OCI-LY1 (cell line): ENCODE data around the gene SLC15A4.
A peak's percentile ranks its signal among the peaks of the same experiment; 100 is the strongest.

Experiments used
- H2AFZ ChIP-seq: fragments of 200-600 bp; sonication (generic), shearing (Covaris generic); 2 replicates; pipeline ENCODE4 v1.6.0; 2014; ENCODE audit warnings: antibody characterized with exemption, mild to moderate bottlenecking, low read length
- H3F3A ChIP-seq: fragments of 200-600 bp; sonication (generic), shearing (Covaris generic); 2 replicates; pipeline ENCODE4 v1.6.0; 2014; ENCODE audit warnings: mild to moderate bottlenecking, antibody characterized with exemption, low read length, moderate library complexity; ENCODE audit not compliant: insufficient read depth
- H3K27ac ChIP-seq: fragments of 200-600 bp; sonication (generic); 2 replicates; pipeline ENCODE4 v1.5.1; 2014; ENCODE audit warnings: low read length, mixed run types, mild to moderate bottlenecking, low read depth; ENCODE audit not compliant: poor library complexity, severe bottlenecking
- H3K27me3 ChIP-seq: fragments of 200-600 bp; sonication (generic); 2 replicates; pipeline ENCODE4 v1.6.0; 2014; ENCODE audit warnings: antibody characterized with exemption, mild to moderate bottlenecking, low read length, moderate library complexity; ENCODE audit not compliant: insufficient read depth
- H3K36me3 ChIP-seq: fragments of 200-600 bp; sonication (generic); 2 replicates; pipeline ENCODE4 v1.6.1; 2014; ENCODE audit warnings: mild to moderate bottlenecking, antibody characterized with exemption, low read length, moderate library complexity, mixed read lengths; ENCODE audit not compliant: insufficient read depth
- H3K4me1 ChIP-seq: fragments of 200-600 bp; sonication (generic); 2 replicates; pipeline ENCODE4 v1.5.1; 2014; ENCODE audit warnings: mild to moderate bottlenecking, low read length, moderate library complexity; ENCODE audit not compliant: insufficient read depth, severe bottlenecking
- H3K4me2 ChIP-seq: fragments of 200-600 bp; sonication (generic), shearing (Covaris generic); 2 replicates; pipeline ENCODE4 v1.6.1; 2014; ENCODE audit warnings: low read length
- H3K4me3 ChIP-seq: fragments of 200-600 bp; sonication (generic); 2 replicates; pipeline ENCODE4 v1.5.1; 2014; ENCODE audit warnings: low read length, low read depth, mild to moderate bottlenecking, mixed read lengths; ENCODE audit not compliant: poor library complexity, severe bottlenecking
- H3K79me2 ChIP-seq: fragments of 200-600 bp; shearing (Covaris generic); 2 replicates; pipeline ENCODE4 v1.6.1; 2016; ENCODE audit warnings: mixed run types, low read length, mixed read lengths; ENCODE audit not compliant: insufficient read depth
- H3K9ac ChIP-seq: fragments of 200-600 bp; sonication (generic), shearing (Covaris generic); 2 replicates; pipeline ENCODE4 v1.6.1; 2014; ENCODE audit warnings: mild to moderate bottlenecking, low read length, mixed read lengths
- H3K9me2 ChIP-seq: fragments of 200-600 bp; sonication (generic), shearing (Covaris generic); 2 replicates; pipeline ENCODE4 v1.6.1; 2014; ENCODE audit warnings: low read depth, mild to moderate bottlenecking, low read length, mixed read lengths
- H3K9me3 ChIP-seq: fragments of 200-600 bp; shearing (Covaris generic); 2 replicates; pipeline ENCODE4 v1.6.1; 2014; ENCODE audit warnings: low read length, mixed read lengths
- H4K20me1 ChIP-seq: fragments of 200-600 bp; sonication (generic), shearing (Covaris generic); 2 replicates; pipeline ENCODE4 v1.6.0; 2016; ENCODE audit warnings: mild to moderate bottlenecking, low read length; ENCODE audit not compliant: insufficient read depth
- CTCF ChIP-seq: fragments of 200-600 bp; sonication (generic), shearing (Covaris generic); IDR thresholded peaks from 2 replicates; pipeline ENCODE4 v1.5.1; 2017; ENCODE audit warnings: mild to moderate bottlenecking, antibody characterized with exemption, low read length, moderate library complexity, mixed read lengths
- EZH2 ChIP-seq: fragments of 200-600 bp; sonication (generic), shearing (Covaris generic); IDR thresholded peaks from 2 replicates; pipeline ENCODE4 v1.8.0; 2017; ENCODE audit warnings: borderline replicate concordance, mixed run types, mild to moderate bottlenecking, antibody characterized with exemption, low read length, moderate library complexity, mixed read lengths

Gene SLC15A4

GRCh38 chr12:128800606-128801005, 23.2 kb downstream of the SLC15A4 start:
- Histone ChIP-seq H3K36me3 (peaks cover 80% of the 10 kb centered on the region), H3K4me1 (peaks cover 51% of the 10 kb centered on the region), H3K79me2 (peaks cover 12% of the 10 kb centered on the region), H3F3A (no peaks in the 10 kb centered on the region), H3K4me2 (no peak overlapping the region), H3K9ac (no peak overlapping the region), H4K20me1 (no peaks in the 10 kb centered on the region), H3K27me3 (no peaks in the 10 kb centered on the region), H3K9me2 (no peaks in the 10 kb centered on the region), H3K4me3 (no peak overlapping the region), H3K27ac (no peak overlapping the region), H3K9me3 (peaks cover 4% of the 10 kb centered on the region; the same call in 1 of the 2 replicates), H2AFZ (no peak overlapping the region)
- TF ChIP-seq CTCF (no peak), EZH2 (no peak)

- TF ChIP-seq EZH2 (no peak), CTCF (peak; percentile 43; the same call in 1 of the 2 replicates)
- Histone ChIP-seq H3K36me3 (peaks cover 76% of the 10 kb centered on the region), H3K9me2 (no peaks in the 10 kb centered on the region), H3K4me2 (peak overlapping the region; percentile 44; the same call in 1 of the 2 replicates), H2AFZ (no peak overlapping the region), H3K27ac (peak overlapping the region; percentile 92), H3K27me3 (no peaks in the 10 kb centered on the region), H3K4me3 (no peak overlapping the region), H3K79me2 (peaks cover 7% of the 10 kb centered on the region), H3K4me1 (peaks cover 69% of the 10 kb centered on the region), H4K20me1 (no peaks in the 10 kb centered on the region), H3F3A (no peaks in the 10 kb centered on the region; the same call in 1 of the 2 replicates), H3K9me3 (peaks cover 2% of the 10 kb centered on the region; the same call in 1 of the 2 replicates), H3K9ac (no peak overlapping the region)
These were observed 25.0 kb downstream of the SLC15A4 start for GRCh38 chr12:128798571-128799341.

GRCh38 chr12:128797119-128798118, 26.3 kb downstream of the SLC15A4 start:
- H3K27ac ChIP-seq: peak overlapping the region; percentile 92
- no peak overlapping the region for H2AFZ ChIP-seq
- H3K4me1 ChIP-seq: peaks cover 66% of the 10 kb centered on the region
- H3K4me3 ChIP-seq: peak overlapping the region; percentile 12
- H3K9ac ChIP-seq: peak overlapping the region; percentile 19; the same call in 1 of the 2 replicates
- H3K9me3 ChIP-seq: no peaks in the 10 kb centered on the region
- H3K36me3 ChIP-seq: peaks cover 77% of the 10 kb centered on the region
- TF ChIP-seq EZH2 (no peak), CTCF (no peak)
- H3K9me2 ChIP-seq: no peaks in the 10 kb centered on the region
- peak overlapping the region; percentile 44; the same call in 1 of the 2 replicates for H3K4me2 ChIP-seq
- no peaks in the 10 kb centered on the region; the same call in 1 of the 2 replicates for H3F3A ChIP-seq
- no peaks in the 10 kb centered on the region for H4K20me1 ChIP-seq
- H3K27me3 ChIP-seq: no peaks in the 10 kb centered on the region
- H3K79me2 ChIP-seq: peaks cover 1% of the 10 kb centered on the region; the same call in 1 of the 2 replicates
